HepG2 (cell line): Measurements from ENCODE around the gene RTN4. TPM values are rescaled to one million over a fixed set of nuclear protein-coding genes. Genes with fewer than 3 reads are reported as not detected.
A peak's percentile ranks its signal among the peaks of the same experiment; 100 is the strongest.

Source experiments
- ARNTL ChIP-seq: sonication (generic); formaldehyde crosslinking; IDR thresholded peaks from 2 replicates; pipeline ENCODE4 v1.4.0; 2020; ENCODE audit warnings: mild to moderate bottlenecking, missing genetic modification reagents
- ATF3 ChIP-seq: sonication (generic); formaldehyde crosslinking; IDR thresholded peaks from 2 replicates; pipeline ENCODE4 v1.4.0; 2020; ENCODE audit warnings: missing genetic modification reagents
- BATF2 ChIP-seq: sonication (generic); formaldehyde crosslinking; IDR thresholded peaks from 2 replicates; pipeline ENCODE4 v1.8.0; 2022; ENCODE audit warnings: mild to moderate bottlenecking, missing genetic modification reagents, moderate library complexity
- DBP ChIP-seq: sonication (generic); formaldehyde crosslinking; IDR thresholded peaks from 2 replicates; pipeline ENCODE4 v1.4.0; 2020; ENCODE audit warnings: missing genetic modification reagents; ENCODE audit errors: not compliant biosample characterization
- EHMT2 ChIP-seq: fragments of 200-600 bp; sonication (generic); IDR thresholded peaks from 2 replicates; pipeline ENCODE4 v1.7.0; 2017; ENCODE audit warnings: antibody characterized with exemption, low read depth, low read length, borderline replicate concordance
- FOSL1 ChIP-seq: sonication (generic); formaldehyde crosslinking; IDR thresholded peaks from 2 replicates; pipeline ENCODE4 v1.9.0; 2021; ENCODE audit warnings: missing genetic modification reagents, borderline replicate concordance
- KLF11 ChIP-seq: IDR thresholded peaks from 2 replicates; pipeline ENCODE4 v1.6.1; 2016; ENCODE audit warnings: missing compliant biosample characterization
- KMT2A ChIP-seq: sonication (generic); formaldehyde crosslinking; IDR thresholded peaks from 2 replicates; pipeline ENCODE4 v1.4.0; 2020; ENCODE audit warnings: missing genetic modification reagents
- MIER2 ChIP-seq: IDR thresholded peaks from 2 replicates; pipeline ENCODE4 v1.6.1; 2016; ENCODE audit warnings: missing biosample characterization, missing genetic modification reagents
- NR3C1 ChIP-seq: sonication (generic); formaldehyde crosslinking; IDR thresholded peaks from 2 replicates; pipeline ENCODE4 v1.4.0; 2020; ENCODE audit warnings: missing genetic modification reagents
- PAX8 ChIP-seq: sonication (generic); formaldehyde crosslinking; IDR thresholded peaks from 2 replicates; pipeline ENCODE4 v1.8.0; 2022; ENCODE audit warnings: mild to moderate bottlenecking, missing genetic modification reagents, borderline replicate concordance
- PPARG ChIP-seq: conservative IDR thresholded peaks from 2 replicates; pipeline ENCODE4 v1.6.1; 2016; ENCODE audit warnings: missing biosample characterization, missing genetic modification reagents
- RARA ChIP-seq: IDR thresholded peaks from 2 replicates; pipeline ENCODE4 v1.6.1; 2016; ENCODE audit warnings: missing genetic modification reagents, missing compliant biosample characterization
- REST ChIP-seq, 2 experiments: IDR thresholded peaks; 2 replicates each; pipeline ENCODE4 v1.6.1; 2011 to 2012; ENCODE audit warnings: low read length in 2 of 2, borderline replicate concordance in 1 of 2, low read depth in 1 of 2, mild to moderate bottlenecking in 1 of 2, moderate library complexity in 1 of 2
- RFXANK ChIP-seq: IDR thresholded peaks from 2 replicates; pipeline ENCODE4 v1.6.1; 2016
- SMAD9 ChIP-seq: sonication (generic); formaldehyde crosslinking; IDR thresholded peaks from 2 replicates; pipeline ENCODE4 v1.5.1; 2020; ENCODE audit warnings: mild to moderate bottlenecking, missing genetic modification reagents
- TCF7L2 ChIP-seq: IDR thresholded peaks from 2 replicates; pipeline ENCODE4 v1.6.1; 2011; ENCODE audit warnings: mild to moderate bottlenecking, low read depth, low read length, moderate library complexity
- ZBTB10 ChIP-seq: sonication (generic); formaldehyde crosslinking; IDR thresholded peaks from 2 replicates; pipeline ENCODE4 v1.4.0; 2020; ENCODE audit warnings: missing genetic modification reagents, borderline replicate concordance
- ZEB1 ChIP-seq: IDR thresholded peaks from 2 replicates; pipeline ENCODE4 v1.6.1; 2012; ENCODE audit warnings: mild to moderate bottlenecking, low read depth, inconsistent platforms; ENCODE audit not compliant: insufficient replicate concordance
- ZNF350 ChIP-seq: sonication (generic); formaldehyde crosslinking; IDR thresholded peaks from 2 replicates; pipeline ENCODE4 v1.4.0; 2020; ENCODE audit warnings: mild to moderate bottlenecking, low read depth, missing genetic modification reagents, borderline replicate concordance
- ZNF446 ChIP-seq: sonication (generic); formaldehyde crosslinking; IDR thresholded peaks from 2 replicates; pipeline ENCODE4 v1.5.0; 2020; ENCODE audit warnings: mild to moderate bottlenecking, missing genetic modification reagents
- polyA plus RNA-seq, 8 experiments: library from polyadenylated mRNA; depleted of rRNA in 3 of 8; stranded (reverse) in 7 of 8; unstranded in 1 of 8; fragments of >200 nt; fragmentation: Illumina TruSeq in 4 of 8; extraction: Trizol in 4 of 8; gene quantifications; 2 replicates each; pipeline versions ENCODE4 v1.2.1 to v1.2.3, GENCODE V29; 2011 to 2016; ENCODE audit warnings: low read depth in 4 of 8, missing spikeins in 1 of 8, mixed read lengths in 1 of 8; ENCODE audit not compliant: insufficient read depth in 1 of 8
- total RNA-seq, 5 experiments: library from RNA; depleted of rRNA; stranded (reverse); fragments of >200 nt; fragmentation: Illumina TruSeq; extraction: Trizol; gene quantifications; 2 replicates each; pipeline ENCODE4 v1.2.3, GENCODE V29; 2016; ENCODE audit warnings: low read depth in 1 of 5

RTN4 gene
- total and polyA plus RNA-seq, 2 of the 13 experiments (the other 11 are each of a cell fraction or from before 2014, with no cell fraction given): 98.4 to 133 TPM

- TF ChIP-seq ZNF350 (CRISPR knock-in tag): no peak
- 0 out of 2 replicates have a peak, but pooled peaks have one; percentile 48 for TF ChIP-seq ARNTL (CRISPR knock-in tag)
- TF ChIP-seq RARA: peak; percentile 68
- no peak for TF ChIP-seq FOSL1 (CRISPR knock-in tag)
- no peak for TF ChIP-seq MIER2 (CRISPR knock-in tag)
- no peak for TF ChIP-seq ZEB1
- 0 out of 4 replicates have a peak, but pooled peaks of 1 of the 2 experiments have one; percentile 9 for TF ChIP-seq REST (IDR thresholded peaks at IDR 0.05; ENCODE audit: borderline replicate concordance in 1 of 2, low read depth in 1 of 2, low read length in 2 of 2)
- no peak for TF ChIP-seq KLF11 (CRISPR knock-in tag)
- TF ChIP-seq TCF7L2: no peak
- TF ChIP-seq ZBTB10 (CRISPR knock-in tag): no peak
- no peak for TF ChIP-seq NR3C1
- TF ChIP-seq SMAD9 (CRISPR knock-in tag): no peak
- TF ChIP-seq DBP (CRISPR knock-in tag): no peak
- TF ChIP-seq EHMT2: no peak
- no peak for TF ChIP-seq RFXANK (CRISPR knock-in tag)
- peak; percentile 88 for TF ChIP-seq PPARG
- TF ChIP-seq KMT2A: peak; percentile 53; the same call in 1 of the 2 replicates
- no peak for TF ChIP-seq BATF2 (CRISPR knock-in tag)
- peak; percentile 53; the same call in 1 of the 2 replicates for TF ChIP-seq ATF3 (CRISPR knock-in tag)
- no peak for TF ChIP-seq ZNF446 (CRISPR knock-in tag)
- no peak for TF ChIP-seq PAX8
Observed at GRCh38 chr2:55026202-55026601, 24.0 kb downstream of the RTN4 start (continued).
